KMS-11 (cell line): ENCODE data around the gene ATP6AP1.

ENCODE experiments used
- H2AFZ ChIP-seq: fragments of 200-600 bp; sonication (generic); 2 replicates; pipeline ENCODE4 v1.6.1; 2016; ENCODE audit warnings: antibody characterized with exemption, mixed run types, low read depth
- H3K27ac ChIP-seq: fragments of 200-600 bp; sonication (generic); 2 replicates; pipeline ENCODE4 v1.6.1; 2016; ENCODE audit warnings: mild to moderate bottlenecking, mixed run types
- H3K27me3 ChIP-seq: fragments of 200-600 bp; sonication (generic); 2 replicates; pipeline ENCODE4 v1.6.1; 2017; ENCODE audit warnings: mild to moderate bottlenecking, low read depth, mixed run types, moderate library complexity; ENCODE audit not compliant: insufficient read depth
- H3K36me3 ChIP-seq: fragments of 200-600 bp; sonication (generic); 2 replicates; pipeline ENCODE4 v1.6.1; 2017; ENCODE audit warnings: mild to moderate bottlenecking, mixed run types; ENCODE audit not compliant: insufficient read depth
- H3K4me1 ChIP-seq: fragments of 200-600 bp; sonication (generic); 2 replicates; pipeline ENCODE4 v1.6.1; 2016; ENCODE audit warnings: mild to moderate bottlenecking, low read depth, mixed run types; ENCODE audit not compliant: poor library complexity, severe bottlenecking
- H3K4me2 ChIP-seq: fragments of 200-600 bp; sonication (generic); 2 replicates; pipeline ENCODE4 v1.7.0; 2016; ENCODE audit warnings: mild to moderate bottlenecking, mixed run types
- H3K4me3 ChIP-seq: fragments of 200-600 bp; sonication (generic); IDR thresholded peaks from 2 replicates; pipeline ENCODE4 v1.6.1; 2017; ENCODE audit warnings: low read depth, low read length, mixed read lengths; ENCODE audit not compliant: insufficient read depth
- H3K79me2 ChIP-seq: fragments of 200-600 bp; sonication (generic); 2 replicates; pipeline ENCODE4 v1.6.1; 2016; ENCODE audit warnings: low read depth, mixed run types; ENCODE audit not compliant: insufficient read depth
- H3K9ac ChIP-seq: fragments of 200-600 bp; sonication (generic); 2 replicates; pipeline ENCODE4 v1.6.1; 2016; ENCODE audit warnings: mild to moderate bottlenecking, mixed run types
- H4K20me1 ChIP-seq: fragments of 200-600 bp; sonication (generic); 2 replicates; pipeline ENCODE4 v1.6.1; 2016; ENCODE audit warnings: mild to moderate bottlenecking, mixed run types; ENCODE audit not compliant: insufficient read depth
- TF ChIP-seq, protein P1 (sequence below): fragments of 200-600 bp; sonication (generic); conservative IDR thresholded peaks from 2 replicates; pipeline ENCODE4 v1.6.1; 2017; ENCODE audit warnings: low read depth, mild to moderate bottlenecking, antibody characterized with exemption, low read length, moderate library complexity, mixed read lengths

Gene ATP6AP1

DNA sequence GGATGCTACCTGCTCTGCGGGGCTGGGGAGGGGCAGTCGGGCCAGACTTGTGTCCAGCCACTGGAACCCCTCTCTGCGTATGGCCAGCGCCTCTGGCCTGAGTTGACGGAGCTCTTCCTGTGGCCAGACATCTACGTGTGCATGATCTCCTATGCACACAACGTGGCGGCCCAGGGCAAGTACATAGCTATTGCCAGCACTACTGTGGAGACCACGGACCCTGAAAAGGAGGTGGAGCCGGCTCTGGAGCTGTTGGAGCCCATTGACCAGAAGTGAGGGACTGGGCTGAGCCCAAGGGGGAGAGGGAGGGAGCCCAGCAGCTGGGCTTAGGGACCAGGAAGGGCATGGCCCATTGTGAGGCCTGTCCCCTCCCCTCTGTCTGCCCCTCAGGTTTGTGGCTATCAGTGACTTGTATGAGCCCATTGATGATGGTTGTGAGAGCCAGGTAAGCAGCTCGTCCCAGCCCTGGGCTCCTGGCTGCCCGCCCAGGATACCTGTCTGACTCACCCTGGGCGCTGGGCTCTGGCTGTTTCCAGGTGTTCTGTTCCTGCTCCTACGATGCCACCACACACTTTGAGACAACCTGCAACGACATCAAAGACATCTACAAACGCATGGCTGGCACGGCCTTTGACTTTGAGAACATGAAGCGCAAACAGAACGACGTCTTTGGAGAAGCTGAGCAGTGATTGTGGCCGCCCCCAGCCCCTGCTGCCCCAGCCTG lies 13.7 kb downstream of the ATP6AP1 start:
- Histone ChIP-seq H3K27ac (no peak overlapping the region), H2AFZ (no peak overlapping the region), H3K9ac (no peak overlapping the region), H3K4me2 (no peak overlapping the region), H3K36me3 (no peaks in the 10 kb centered on the region), H3K27me3 (no peaks in the 10 kb centered on the region), H4K20me1 (no peaks in the 10 kb centered on the region), H3K4me1 (peaks cover 3% of the 10 kb centered on the region), H3K4me3 (no peak overlapping the region), H3K79me2 (peaks cover 12% of the 10 kb centered on the region; the same call in 1 of the 2 replicates)
- TF ChIP-seq, protein P1, sequence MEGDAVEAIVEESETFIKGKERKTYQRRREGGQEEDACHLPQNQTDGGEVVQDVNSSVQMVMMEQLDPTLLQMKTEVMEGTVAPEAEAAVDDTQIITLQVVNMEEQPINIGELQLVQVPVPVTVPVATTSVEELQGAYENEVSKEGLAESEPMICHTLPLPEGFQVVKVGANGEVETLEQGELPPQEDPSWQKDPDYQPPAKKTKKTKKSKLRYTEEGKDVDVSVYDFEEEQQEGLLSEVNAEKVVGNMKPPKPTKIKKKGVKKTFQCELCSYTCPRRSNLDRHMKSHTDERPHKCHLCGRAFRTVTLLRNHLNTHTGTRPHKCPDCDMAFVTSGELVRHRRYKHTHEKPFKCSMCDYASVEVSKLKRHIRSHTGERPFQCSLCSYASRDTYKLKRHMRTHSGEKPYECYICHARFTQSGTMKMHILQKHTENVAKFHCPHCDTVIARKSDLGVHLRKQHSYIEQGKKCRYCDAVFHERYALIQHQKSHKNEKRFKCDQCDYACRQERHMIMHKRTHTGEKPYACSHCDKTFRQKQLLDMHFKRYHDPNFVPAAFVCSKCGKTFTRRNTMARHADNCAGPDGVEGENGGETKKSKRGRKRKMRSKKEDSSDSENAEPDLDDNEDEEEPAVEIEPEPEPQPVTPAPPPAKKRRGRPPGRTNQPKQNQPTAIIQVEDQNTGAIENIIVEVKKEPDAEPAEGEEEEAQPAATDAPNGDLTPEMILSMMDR: no peak

DNA sequence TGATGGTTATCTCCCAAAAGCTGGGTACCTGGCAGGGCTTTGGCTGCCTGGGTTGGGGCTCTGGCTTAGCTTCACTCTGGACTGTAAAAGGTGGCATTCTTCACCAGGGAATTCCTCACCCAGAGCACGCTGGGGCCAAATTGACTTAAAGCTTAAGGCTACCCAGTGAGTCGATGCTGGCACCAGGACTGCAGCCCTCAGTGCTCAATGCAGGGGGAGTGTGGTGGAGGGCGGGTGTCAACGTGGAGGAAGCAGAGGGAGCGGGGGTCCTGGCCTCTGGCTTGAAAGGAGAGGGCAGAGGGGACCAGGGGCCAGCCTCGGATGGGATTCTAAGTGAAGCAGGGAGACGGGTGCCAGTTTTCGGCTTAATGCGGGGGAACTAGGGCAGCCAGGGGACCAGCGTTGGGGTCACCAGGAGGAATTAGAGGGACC lies 15.0 kb downstream of the ATP6AP1 start:
- H3K4me1 ChIP-seq: peaks cover 3% of the 10 kb centered on the region
- no peak overlapping the region; the same call in 1 of the 2 replicates for H3K4me2 ChIP-seq
- H4K20me1 ChIP-seq: no peaks in the 10 kb centered on the region
- H3K9ac ChIP-seq: no peak overlapping the region
- peak overlapping the region; percentile 14; the same call in 1 of the 2 replicates for H2AFZ ChIP-seq
- H3K36me3 ChIP-seq: no peaks in the 10 kb centered on the region
- no peak overlapping the region for H3K4me3 ChIP-seq
- peaks cover 3% of the 10 kb centered on the region; the same call in 1 of the 2 replicates for H3K79me2 ChIP-seq
- no peak overlapping the region for H3K27ac ChIP-seq
- H3K27me3 ChIP-seq: no peaks in the 10 kb centered on the region
- TF ChIP-seq, protein P1: no peak

DNA sequence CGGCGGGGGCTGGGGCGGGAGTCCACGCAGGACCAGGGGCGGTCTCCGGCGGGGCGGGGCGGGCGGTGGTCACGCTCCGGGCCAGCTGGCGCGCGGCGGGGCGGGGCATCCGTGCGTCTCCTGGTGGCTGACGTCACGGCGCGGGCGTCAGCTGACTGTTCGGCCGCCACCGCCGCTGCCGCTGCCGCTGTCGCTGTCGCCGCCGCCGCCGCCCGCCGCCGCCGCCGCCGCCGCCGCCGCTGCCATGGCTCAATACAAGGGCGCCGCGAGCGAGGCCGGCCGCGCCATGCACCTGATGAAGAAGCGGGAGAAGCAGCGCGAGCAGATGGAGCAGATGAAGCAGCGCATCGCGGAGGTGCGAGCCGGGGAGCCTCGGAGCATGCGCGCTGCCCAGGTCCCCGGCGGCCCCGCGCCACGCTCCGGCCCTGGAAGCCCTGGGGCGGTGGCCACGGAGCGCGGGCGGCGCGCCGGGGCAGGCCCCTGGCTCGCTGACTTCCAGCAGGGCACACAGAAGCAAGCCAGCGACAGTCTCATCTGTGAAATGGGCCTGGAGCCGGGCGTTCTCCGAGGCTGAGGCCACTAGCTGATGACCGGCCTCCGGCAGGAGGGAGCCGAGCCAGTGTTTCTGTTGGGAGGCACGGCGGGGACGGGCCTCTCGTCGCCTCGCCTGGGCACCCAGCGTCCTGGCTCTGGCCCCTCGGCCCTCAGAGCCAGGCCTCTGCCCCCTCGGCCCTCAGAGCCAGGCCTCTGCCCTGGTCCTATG lies 15.7 kb downstream of the ATP6AP1 start, which contains the start of gene FAM50A:
Gene FAM50A (plus strand): TSS at position 150 of the 763 bp plus-strand sequence. CDS start 95 bp downstream, at position 245.
- no peaks in the 10 kb centered on the region for H3K79me2 ChIP-seq
- TF ChIP-seq, protein P1: no peak
- H3K9ac ChIP-seq: peak within 1 kb of the TSS; percentile 61; the same call in 1 of the 2 replicates
- no peaks in the 10 kb centered on the region for H3K27me3 ChIP-seq
- no peaks in the 10 kb centered on the region for H3K36me3 ChIP-seq
- peak within 1 kb of the TSS; percentile 57 for H3K4me2 ChIP-seq
- H3K4me3 ChIP-seq: no peak within 1 kb of the TSS
- H3K27ac ChIP-seq: no peak within 1 kb of the TSS
- H4K20me1 ChIP-seq: no peaks in the 10 kb centered on the region
- peaks cover 3% of the 10 kb centered on the region for H3K4me1 ChIP-seq
- peak within 1 kb of the TSS; percentile 38; the same call in 1 of the 2 replicates for H2AFZ ChIP-seq

DNA sequence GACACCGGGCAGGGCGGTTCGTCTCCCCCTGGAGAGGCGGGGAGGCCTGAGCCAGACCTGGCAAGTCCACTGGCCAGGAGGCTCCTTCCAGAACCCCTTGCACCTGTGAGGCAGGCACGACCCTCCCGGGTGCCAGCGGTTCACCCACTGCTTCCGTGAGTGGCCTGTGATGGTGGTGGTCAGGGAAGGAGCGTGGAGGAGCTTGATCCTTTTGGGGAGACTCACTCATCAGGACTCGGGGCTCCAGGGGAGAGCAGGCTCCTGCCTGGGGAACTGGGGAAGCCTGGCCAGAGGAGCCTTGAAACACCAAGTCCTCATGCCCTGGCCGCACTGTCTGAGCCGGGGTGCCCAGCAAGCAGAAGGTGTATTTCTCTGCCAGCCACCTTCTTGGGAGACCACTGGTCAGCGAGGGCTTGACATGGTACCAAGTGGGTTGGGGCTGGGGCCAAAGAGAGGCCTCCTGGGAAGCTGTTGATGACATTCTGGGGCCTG lies 16.3 kb downstream of the ATP6AP1 start:
- Histone ChIP-seq H4K20me1 (no peaks in the 10 kb centered on the region), H3K4me1 (peaks cover 3% of the 10 kb centered on the region), H3K4me3 (no peak overlapping the region), H3K27ac (no peak overlapping the region), H3K4me2 (peak overlapping the region; percentile 57), H3K36me3 (no peaks in the 10 kb centered on the region), H3K79me2 (no peaks in the 10 kb centered on the region), H3K27me3 (no peaks in the 10 kb centered on the region), H2AFZ (no peak overlapping the region), H3K9ac (peak overlapping the region; percentile 61; the same call in 1 of the 2 replicates)
- TF ChIP-seq, protein P1: no peak
